HG02623 (cell line): Measurements from ENCODE around the gene ABCC3.

Experiments
- ATAC-seq: cut with Tn5 transposase; IDR thresholded peaks from one replicate; pipeline ENCODE4 v1.9.1; 2021; ENCODE audit warnings: moderate library complexity; ENCODE audit not compliant: unreplicated experiment

Gene ABCC3

GRCh38 chr17:50728881-50729765, 94.4 kb downstream of the ABCC3 start:
- no peak for ATAC-seq

- no peak for ATAC-seq
Measured at GRCh38 chr17:50731575-50732460, 97.1 kb downstream of the ABCC3 start.

- no peak for ATAC-seq
Measured at GRCh38 chr17:50735287-50735686, 100.6 kb downstream of the ABCC3 start.

- no peak for ATAC-seq
Measured at GRCh38 chr17:50737118-50737698, 102.5 kb downstream of the ABCC3 start.

GRCh38 chr17:50739098-50739497, 104.4 kb downstream of the ABCC3 start:
- ATAC-seq, result no peak
